Transverse colon (tissue), 4 donors: ENCODE results near the gene STXBP3. TPM values are rescaled to one million over a fixed set of nuclear protein-coding genes. Genes with fewer than 3 reads are reported as not detected.

Experiments used
- DNase-seq: peaks from one replicate; pipeline ENCODE4 v3.0.0-alpha.2; 2019
- H3K27ac ChIP-seq, 4 donors: fragments of 200-600 bp; sonication (generic); 2 replicates each; pipeline ENCODE4 v1.5.1; 2016 to 2018; ENCODE audit warnings: inconsistent platforms in 4 of 4
- H3K27me3 ChIP-seq: fragments of 200-600 bp; sonication (generic); 2 replicates; pipeline ENCODE4 v1.5.1; 2017; ENCODE audit warnings: inconsistent platforms
- H3K36me3 ChIP-seq, 4 donors: fragments of 200-600 bp; sonication (generic); 2 replicates each; pipeline ENCODE4 v1.5.1; 2017 to 2019; ENCODE audit warnings: inconsistent platforms in 4 of 4
- H3K4me1 ChIP-seq, 4 donors: fragments of 200-600 bp; sonication (generic); 2 replicates each; pipeline ENCODE4 v1.5.1; 2017 to 2020; ENCODE audit warnings: inconsistent platforms in 4 of 4
- H3K4me3 ChIP-seq, 4 donors: fragments of 200-600 bp; sonication (generic); 1 replicate in 1 of 4; 2 replicates in 3 of 4; pipeline versions ENCODE4 v1.5.1 to v1.6.1; 2017 to 2019; ENCODE audit warnings: inconsistent platforms in 4 of 4
- H3K9me3 ChIP-seq, 2 donors: fragments of 200-600 bp; sonication (generic); 2 replicates each; pipeline ENCODE4 v1.5.1; 2017 to 2019; ENCODE audit warnings: inconsistent platforms in 2 of 2
- CTCF ChIP-seq, 5 experiments: fragments of 200-600 bp in 3 of 5; fragments of 450-650 bp in 2 of 5; sonication (generic) in 3 of 5; IDR thresholded peaks; 1 replicate in 2 of 5; 2 replicates in 3 of 5; pipeline ENCODE4 v1.5.1; 2016 to 2017; ENCODE audit warnings: antibody characterized with exemption in 5 of 5, inconsistent platforms in 3 of 5, mild to moderate bottlenecking in 2 of 5, moderate library complexity in 1 of 5
- EP300 ChIP-seq: sonication (generic); formaldehyde crosslinking; IDR thresholded peaks from one replicate; pipeline ENCODE4 v1.6.1; 2017; ENCODE audit warnings: antibody characterized with exemption, low read depth
- POLR2A ChIP-seq: fragments of 450-650 bp; IDR thresholded peaks from one replicate; pipeline ENCODE4 v1.6.1; 2016; ENCODE audit warnings: antibody characterized with exemption, mild to moderate bottlenecking, moderate library complexity
- POLR2AphosphoS5 ChIP-seq, 3 donors: sonication (generic); formaldehyde crosslinking; IDR thresholded peaks; one replicate each; pipeline ENCODE4 v1.6.1; 2016; ENCODE audit warnings: antibody characterized with exemption in 3 of 3
- WGBS, 2 donors: methylation state at CpG; one replicate each; pipeline ENCODE4 v1.1.5; 2018; ENCODE audit warnings: low coverage in 1 of 2; 5-methylcytosine and 5-hydroxymethylcytosine counted together
- in situ Hi-C, 4 donors: fragments of 200-750 bp; cut with MboI; loops; one replicate each; pipeline versions ENCODE4 v1.15.0 to v1.15.1; 2017; ENCODE audit warnings: low sequenced_read_pairs in 3 of 4, low pct_ligation_motif_present in 1 of 4, low pct_unique_long_range_greater_than_20kb in 1 of 4
- intact Hi-C: fragments of 100-400 bp; cut with DNase I; formaldehyde crosslinking; loops from one replicate; pipeline ENCODE4 v1.15.1; 2023; ENCODE audit warnings: low total_unique reads
- total RNA-seq, 4 donors: library from RNA; depleted of rRNA; stranded (reverse); fragments of >200 nt; gene quantifications; one replicate each; pipeline ENCODE4 v1.1.0, GENCODE V29; 2016

The STXBP3 gene
- total RNA-seq, 4 donors from 2014 or later, result 33.3 to 134 (median 76.3) TPM

- no peak overlapping the region for H3K27ac ChIP-seq
- no peak for TF ChIP-seq EP300
- TF ChIP-seq POLR2AphosphoS5 (IDR thresholded peaks at IDR 0.05), result no peak
- TF ChIP-seq CTCF (IDR thresholded peaks at IDR 0.05), result no peak
- H3K27me3 ChIP-seq, result no peaks in the 10 kb centered on the region
- intact Hi-C loops, result no loop called here
- no peak overlapping the region for H3K4me3 ChIP-seq
- no peak for DNase-seq
- in situ Hi-C loops, result no loop called here
- no peaks in the 10 kb centered on the region for H3K36me3 ChIP-seq
- 62 to 75% methylated on average over 2 to 6 of the region's 6 CpGs for WGBS, 2 donors
- no peaks in the 10 kb centered on the region for H3K4me1 ChIP-seq
- H3K9me3 ChIP-seq, result no peaks in the 10 kb centered on the region
Measured at GRCh38 chr1:108718927-108719655, 27.4 kb upstream of the STXBP3 start.

- WGBS, 2 donors, result 78 to 83% methylated on average over 7 to 8 of the region's 8 CpGs
- Histone ChIP-seq H3K4me3 (no peak overlapping the region), H3K36me3 (no peaks in the 10 kb centered on the region), H3K27ac (no peak overlapping the region), H3K27me3 (no peaks in the 10 kb centered on the region), H3K4me1 (no peaks in the 10 kb centered on the region), H3K9me3 (no peaks in the 10 kb centered on the region)
- no peak for DNase-seq
- TF ChIP-seq POLR2AphosphoS5 (IDR thresholded peaks at IDR 0.05), result no peak
- TF ChIP-seq POLR2A, result no peak
- no peak for TF ChIP-seq EP300
- TF ChIP-seq CTCF (IDR thresholded peaks at IDR 0.05), result no peak
- intact Hi-C loops (no loop called here), in situ Hi-C loops (no loop called here)
Measured at GRCh38 chr1:108719656-108720435, 26.6 kb upstream of the STXBP3 start.

- in situ Hi-C loops, result no loop called here
- no peak overlapping the region for H3K4me3 ChIP-seq
- peaks cover 0 to 8% (median 0%) of the 10 kb centered on the region in 4 donors for H3K4me1 ChIP-seq
- H3K27ac ChIP-seq, result peak overlapping the region in 1 of 4 donors; percentile 8
- 36 to 58% methylated on average over 4 to 6 of the region's 6 CpGs for WGBS, 2 donors
- H3K9me3 ChIP-seq, result no peaks in the 10 kb centered on the region
- intact Hi-C loops, result no loop called here
- H3K36me3 ChIP-seq, result no peaks in the 10 kb centered on the region
- no peak for TF ChIP-seq CTCF (IDR thresholded peaks at IDR 0.05)
- TF ChIP-seq EP300, result no peak
- TF ChIP-seq POLR2A, result no peak
- no peak for TF ChIP-seq POLR2AphosphoS5 (IDR thresholded peaks at IDR 0.05)
- DNase-seq, result no peak
- no peaks in the 10 kb centered on the region for H3K27me3 ChIP-seq
Measured at GRCh38 chr1:108722292-108722691, 24.2 kb upstream of the STXBP3 start.

- no peaks in the 10 kb centered on the region for H3K9me3 ChIP-seq
- TF ChIP-seq CTCF (IDR thresholded peaks at IDR 0.05) (no peak), EP300 (no peak), POLR2AphosphoS5 (IDR thresholded peaks at IDR 0.05) (no peak), POLR2A (no peak)
- no peak overlapping the region for H3K4me3 ChIP-seq
- peaks cover 0 to 8% (median 0%) of the 10 kb centered on the region in 4 donors for H3K4me1 ChIP-seq
- no peaks in the 10 kb centered on the region for H3K36me3 ChIP-seq
- WGBS, 2 donors, result 40 to 71% methylated on average over 1 of the region's 1 CpG
- in situ Hi-C loops (no loop called here), intact Hi-C loops (no loop called here)
- H3K27ac ChIP-seq, result peak overlapping the region in 1 of 4 donors; percentile 28
- DNase-seq, result no peak
- H3K27me3 ChIP-seq, result no peaks in the 10 kb centered on the region
Measured at GRCh38 chr1:108725906-108726305, 20.6 kb upstream of the STXBP3 start.
